Gastroesophageal sphincter (tissue), 3 donors: ENCODE results near the gene SSH2.

Experiments used
- CTCF ChIP-seq, 4 experiments: fragments of 200-600 bp in 2 of 4; fragments of 450-650 bp in 2 of 4; sonication (generic) in 1 of 4; IDR thresholded peaks; one replicate each; pipeline ENCODE4 v1.5.1; 2017 to 2019; ENCODE audit warnings: antibody characterized with exemption in 4 of 4, mild to moderate bottlenecking in 2 of 4, moderate library complexity in 2 of 4
- POLR2A ChIP-seq, 2 donors: fragments of 450-650 bp; IDR thresholded peaks; one replicate each; pipeline ENCODE4 v1.6.1; 2017; ENCODE audit warnings: antibody characterized with exemption in 2 of 2, mild to moderate bottlenecking in 2 of 2, moderate library complexity in 1 of 2
- POLR2AphosphoS5 ChIP-seq: sonication (generic); formaldehyde crosslinking; IDR thresholded peaks from one replicate; pipeline ENCODE4 v1.6.1; 2017; ENCODE audit warnings: antibody characterized with exemption

- TF ChIP-seq CTCF (IDR thresholded peaks at IDR 0.05): no peak
- no peak for TF ChIP-seq POLR2AphosphoS5
- TF ChIP-seq POLR2A (IDR thresholded peaks at IDR 0.05): no peak
These were observed 163.2 kb downstream of the SSH2 start for GRCh38 chr17:29766796-29767327.
